Kidney epithelial cell (primary cell): Measurements from ENCODE around the gene COLEC12. TPM values are rescaled to one million over a fixed set of nuclear protein-coding genes. Genes with fewer than 3 reads are reported as not detected.
"Not testable (repeated sequence)": the region's sequence is repeated elsewhere in the genome, so short reads cannot be mapped to it uniquely, and the experiment has no call there.

Source experiments
- DNase-seq: peaks from one replicate; pipeline ENCODE4 v3.0.0-alpha.2; 2010; ENCODE audit warnings: low read depth
- H3K27me3 ChIP-seq: 2 replicates; pipeline ENCODE4 v1.6.0; 2011; ENCODE audit warnings: low read length; ENCODE audit not compliant: control insufficient read depth, insufficient read depth
- H3K36me3 ChIP-seq: 2 replicates; pipeline ENCODE4 v1.5.1; 2011; ENCODE audit warnings: low read length; ENCODE audit not compliant: control insufficient read depth, insufficient read depth
- H3K4me3 ChIP-seq: 2 replicates; pipeline ENCODE4 v1.5.1; 2011; ENCODE audit warnings: low read depth, mild to moderate bottlenecking, control low read depth, low read length
- CTCF ChIP-seq: IDR thresholded peaks from 2 replicates; pipeline ENCODE4 v1.5.1; 2011; ENCODE audit warnings: mild to moderate bottlenecking, moderate library complexity, low read length, control low read depth, inconsistent platforms; ENCODE audit not compliant: insufficient read depth, poor library complexity, severe bottlenecking
- total RNA-seq: library from RNA; depleted of rRNA; stranded (reverse); fragments of >200 nt; gene quantifications from 2 replicates; pipeline ENCODE4 v1.2.3, GENCODE V29; 2015

The COLEC12 gene
- total RNA-seq, 1 donor from 2014 or later = 1.2 TPM

DNA sequence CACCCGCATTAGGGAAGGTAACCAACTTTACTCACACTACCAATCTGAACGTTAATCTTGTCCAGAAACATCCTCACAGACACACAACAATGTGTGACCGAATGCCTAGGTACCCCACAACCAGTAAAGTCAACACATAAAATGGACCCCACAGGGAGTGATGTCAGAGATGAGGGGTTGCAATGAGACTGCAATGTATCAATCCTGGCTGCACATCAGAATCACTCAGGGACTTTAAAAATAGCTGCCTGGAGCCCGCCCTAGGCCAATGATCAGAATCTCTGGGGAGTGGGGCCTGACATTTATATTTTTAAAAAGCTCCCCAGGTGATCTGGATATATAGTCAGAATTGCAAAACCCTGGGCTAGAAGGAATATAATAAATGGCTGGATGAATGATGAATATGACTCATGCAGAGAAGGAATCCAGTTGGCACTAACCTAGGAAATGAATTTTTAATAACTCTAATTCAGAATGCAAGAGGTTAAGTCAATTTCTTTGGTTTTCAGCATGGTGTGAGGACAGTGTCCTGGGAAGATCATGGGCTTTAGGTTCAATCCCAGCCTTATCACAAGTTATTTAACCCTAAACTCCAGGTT, 92.8 kb downstream of the COLEC12 start:
- no peak for TF ChIP-seq CTCF
- H3K36me3 ChIP-seq = no peaks in the 10 kb centered on the region
- DNase-seq = no peak
- H3K4me3 ChIP-seq = no peak overlapping the region
- H3K27me3 ChIP-seq = no peaks in the 10 kb centered on the region

DNA sequence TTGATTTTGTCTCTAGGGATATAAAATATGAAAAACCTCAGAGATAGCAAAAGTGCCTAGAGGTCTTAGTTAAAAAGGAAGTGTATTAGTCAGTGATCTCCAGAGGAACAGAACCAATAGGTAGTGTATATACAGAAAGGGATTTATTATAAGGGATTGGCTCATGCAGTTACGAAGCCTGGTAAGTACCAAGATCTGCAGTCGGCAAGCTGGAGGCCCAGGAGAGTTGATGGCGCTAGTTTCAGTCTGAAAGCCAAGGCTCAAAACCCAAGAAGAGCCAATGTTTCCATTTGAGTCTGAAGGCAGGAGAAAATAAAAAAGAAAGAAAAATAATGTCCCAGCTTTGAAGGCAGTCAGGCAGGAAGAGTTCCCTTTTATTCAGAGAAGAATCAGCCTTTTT, 93.3 kb downstream of the COLEC12 start:
- H3K27me3 ChIP-seq = no peaks in the 10 kb centered on the region
- H3K36me3 ChIP-seq = no peaks in the 10 kb centered on the region
- DNase-seq = no peak
- no peak for TF ChIP-seq CTCF
- H3K4me3 ChIP-seq = no peak overlapping the region

GRCh38 chr18:406677-407076, 93.8 kb downstream of the COLEC12 start:
- no peaks in the 10 kb centered on the region for H3K36me3 ChIP-seq
- H3K27me3 ChIP-seq = no peaks in the 10 kb centered on the region
- no peak for TF ChIP-seq CTCF
- DNase-seq = no peak
- H3K4me3 ChIP-seq = no peak overlapping the region

- not testable (repeated sequence) for DNase-seq, H3K27me3 ChIP-seq, H3K4me3 ChIP-seq, H3K36me3 ChIP-seq
Observed at GRCh38 chr18:405006-405405, 95.5 kb downstream of the COLEC12 start.

- no peaks in the 10 kb centered on the region for H3K27me3 ChIP-seq
- H3K36me3 ChIP-seq = no peaks in the 10 kb centered on the region
- H3K4me3 ChIP-seq = no peak overlapping the region
- no peak for TF ChIP-seq CTCF
- no peak for DNase-seq
Observed at GRCh38 chr18:404061-404636, 96.4 kb downstream of the COLEC12 start.

DNA sequence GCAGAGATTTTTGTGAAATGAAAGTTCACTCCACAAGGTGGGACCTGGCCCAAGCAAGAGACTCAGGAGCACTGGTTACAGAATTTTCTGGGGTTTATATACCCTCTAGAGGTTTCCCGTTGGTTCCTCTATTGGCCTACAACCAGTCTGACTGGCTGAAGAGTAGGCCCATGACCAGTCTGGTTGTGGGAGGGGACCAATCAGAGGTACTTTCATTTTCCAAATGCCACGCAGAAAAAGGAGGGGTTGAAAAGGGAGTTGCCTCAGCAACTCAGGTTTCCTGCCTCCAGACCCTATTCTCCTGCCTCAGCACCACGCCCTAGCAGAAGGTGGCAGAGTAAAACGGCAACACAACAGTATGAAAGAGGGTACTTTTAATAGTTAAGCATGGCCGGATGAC, 98.4 kb downstream of the COLEC12 start:
- no peak for DNase-seq
- no peaks in the 10 kb centered on the region for H3K36me3 ChIP-seq
- no peaks in the 10 kb centered on the region for H3K27me3 ChIP-seq
- TF ChIP-seq CTCF = no peak
- no peak overlapping the region for H3K4me3 ChIP-seq
